OCI-LY1 (cell line): ENCODE data around the gene LSP1.

Experiments used
- H2AFZ ChIP-seq: fragments of 200-600 bp; sonication (generic), shearing (Covaris generic); 2 replicates; pipeline ENCODE4 v1.6.0; 2014; ENCODE audit warnings: antibody characterized with exemption, mild to moderate bottlenecking, low read length
- H3F3A ChIP-seq: fragments of 200-600 bp; sonication (generic), shearing (Covaris generic); 2 replicates; pipeline ENCODE4 v1.6.0; 2014; ENCODE audit warnings: mild to moderate bottlenecking, antibody characterized with exemption, low read length, moderate library complexity; ENCODE audit not compliant: insufficient read depth
- H3K27ac ChIP-seq: fragments of 200-600 bp; sonication (generic); 2 replicates; pipeline ENCODE4 v1.5.1; 2014; ENCODE audit warnings: low read length, mixed run types, mild to moderate bottlenecking, low read depth; ENCODE audit not compliant: poor library complexity, severe bottlenecking
- H3K27me3 ChIP-seq: fragments of 200-600 bp; sonication (generic); 2 replicates; pipeline ENCODE4 v1.6.0; 2014; ENCODE audit warnings: antibody characterized with exemption, mild to moderate bottlenecking, low read length, moderate library complexity; ENCODE audit not compliant: insufficient read depth
- H3K36me3 ChIP-seq: fragments of 200-600 bp; sonication (generic); 2 replicates; pipeline ENCODE4 v1.6.1; 2014; ENCODE audit warnings: mild to moderate bottlenecking, antibody characterized with exemption, low read length, moderate library complexity, mixed read lengths; ENCODE audit not compliant: insufficient read depth
- H3K4me1 ChIP-seq: fragments of 200-600 bp; sonication (generic); 2 replicates; pipeline ENCODE4 v1.5.1; 2014; ENCODE audit warnings: mild to moderate bottlenecking, low read length, moderate library complexity; ENCODE audit not compliant: insufficient read depth, severe bottlenecking
- H3K4me2 ChIP-seq: fragments of 200-600 bp; sonication (generic), shearing (Covaris generic); 2 replicates; pipeline ENCODE4 v1.6.1; 2014; ENCODE audit warnings: low read length
- H3K4me3 ChIP-seq: fragments of 200-600 bp; sonication (generic); 2 replicates; pipeline ENCODE4 v1.5.1; 2014; ENCODE audit warnings: low read length, low read depth, mild to moderate bottlenecking, mixed read lengths; ENCODE audit not compliant: poor library complexity, severe bottlenecking
- H3K79me2 ChIP-seq: fragments of 200-600 bp; shearing (Covaris generic); 2 replicates; pipeline ENCODE4 v1.6.1; 2016; ENCODE audit warnings: mixed run types, low read length, mixed read lengths; ENCODE audit not compliant: insufficient read depth
- H3K9ac ChIP-seq: fragments of 200-600 bp; sonication (generic), shearing (Covaris generic); 2 replicates; pipeline ENCODE4 v1.6.1; 2014; ENCODE audit warnings: mild to moderate bottlenecking, low read length, mixed read lengths
- H3K9me2 ChIP-seq: fragments of 200-600 bp; sonication (generic), shearing (Covaris generic); 2 replicates; pipeline ENCODE4 v1.6.1; 2014; ENCODE audit warnings: low read depth, mild to moderate bottlenecking, low read length, mixed read lengths
- H3K9me3 ChIP-seq: fragments of 200-600 bp; shearing (Covaris generic); 2 replicates; pipeline ENCODE4 v1.6.1; 2014; ENCODE audit warnings: low read length, mixed read lengths
- H4K20me1 ChIP-seq: fragments of 200-600 bp; sonication (generic), shearing (Covaris generic); 2 replicates; pipeline ENCODE4 v1.6.0; 2016; ENCODE audit warnings: mild to moderate bottlenecking, low read length; ENCODE audit not compliant: insufficient read depth
- EZH2 ChIP-seq: fragments of 200-600 bp; sonication (generic), shearing (Covaris generic); IDR thresholded peaks from 2 replicates; pipeline ENCODE4 v1.8.0; 2017; ENCODE audit warnings: borderline replicate concordance, mixed run types, mild to moderate bottlenecking, antibody characterized with exemption, low read length, moderate library complexity, mixed read lengths
- TF ChIP-seq, protein P1 (sequence below): fragments of 200-600 bp; sonication (generic), shearing (Covaris generic); IDR thresholded peaks from 2 replicates; pipeline ENCODE4 v1.5.1; 2017; ENCODE audit warnings: mild to moderate bottlenecking, antibody characterized with exemption, low read length, moderate library complexity, mixed read lengths

The LSP1 gene

DNA sequence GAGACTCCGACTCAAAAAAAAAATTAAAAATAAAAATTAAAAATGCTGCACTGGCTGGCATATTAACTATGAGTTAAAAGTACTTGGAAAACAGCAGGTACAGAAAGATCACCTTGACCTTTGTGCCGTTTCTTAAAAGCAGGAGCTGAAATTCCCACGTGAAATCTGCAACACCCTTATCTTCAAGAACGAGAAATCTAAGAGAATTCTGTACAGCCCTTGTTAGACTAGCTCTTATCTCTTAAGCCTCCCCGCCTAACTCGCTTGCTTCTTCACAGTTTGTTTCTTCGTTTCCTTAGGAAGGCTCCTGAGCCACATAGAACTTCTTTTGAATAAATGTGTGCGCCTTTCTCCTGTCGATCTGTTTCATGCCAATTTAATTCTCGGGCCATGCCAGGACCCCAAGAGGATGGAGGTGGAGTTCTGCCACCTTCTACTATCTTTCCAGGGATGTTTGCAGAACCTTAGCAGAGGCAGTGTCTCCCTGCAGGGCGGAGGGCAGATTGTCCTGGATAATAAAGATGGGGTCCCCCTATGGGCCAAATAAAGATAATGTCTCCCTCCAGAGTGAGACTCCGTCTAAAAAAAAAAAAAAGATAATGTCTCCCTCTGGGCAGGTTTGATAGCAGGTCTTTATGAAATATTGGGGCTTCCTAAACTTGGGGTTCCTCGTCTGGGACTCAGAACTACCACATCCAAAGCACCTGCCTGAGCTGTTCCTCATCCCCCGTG, 45.5 kb upstream of the LSP1 start:
- H3F3A ChIP-seq = no peaks in the 10 kb centered on the region
- no peak overlapping the region for H2AFZ ChIP-seq
- H3K27me3 ChIP-seq = no peaks in the 10 kb centered on the region; the same call in 1 of the 2 replicates
- H3K4me2 ChIP-seq = no peak overlapping the region
- H3K4me1 ChIP-seq = no peaks in the 10 kb centered on the region
- H3K9ac ChIP-seq = no peak overlapping the region
- H3K27ac ChIP-seq = no peak overlapping the region
- TF ChIP-seq, protein P1, sequence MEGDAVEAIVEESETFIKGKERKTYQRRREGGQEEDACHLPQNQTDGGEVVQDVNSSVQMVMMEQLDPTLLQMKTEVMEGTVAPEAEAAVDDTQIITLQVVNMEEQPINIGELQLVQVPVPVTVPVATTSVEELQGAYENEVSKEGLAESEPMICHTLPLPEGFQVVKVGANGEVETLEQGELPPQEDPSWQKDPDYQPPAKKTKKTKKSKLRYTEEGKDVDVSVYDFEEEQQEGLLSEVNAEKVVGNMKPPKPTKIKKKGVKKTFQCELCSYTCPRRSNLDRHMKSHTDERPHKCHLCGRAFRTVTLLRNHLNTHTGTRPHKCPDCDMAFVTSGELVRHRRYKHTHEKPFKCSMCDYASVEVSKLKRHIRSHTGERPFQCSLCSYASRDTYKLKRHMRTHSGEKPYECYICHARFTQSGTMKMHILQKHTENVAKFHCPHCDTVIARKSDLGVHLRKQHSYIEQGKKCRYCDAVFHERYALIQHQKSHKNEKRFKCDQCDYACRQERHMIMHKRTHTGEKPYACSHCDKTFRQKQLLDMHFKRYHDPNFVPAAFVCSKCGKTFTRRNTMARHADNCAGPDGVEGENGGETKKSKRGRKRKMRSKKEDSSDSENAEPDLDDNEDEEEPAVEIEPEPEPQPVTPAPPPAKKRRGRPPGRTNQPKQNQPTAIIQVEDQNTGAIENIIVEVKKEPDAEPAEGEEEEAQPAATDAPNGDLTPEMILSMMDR = no peak
- TF ChIP-seq EZH2 = no peak
- 0 out of 2 replicates have a peak, but pooled peaks cover 3% of the 10 kb centered on the region for H3K9me3 ChIP-seq
- no peaks in the 10 kb centered on the region for H3K79me2 ChIP-seq
- H3K36me3 ChIP-seq = no peaks in the 10 kb centered on the region
- H3K4me3 ChIP-seq = no peak overlapping the region
- H4K20me1 ChIP-seq = no peaks in the 10 kb centered on the region
- no peaks in the 10 kb centered on the region for H3K9me2 ChIP-seq

DNA sequence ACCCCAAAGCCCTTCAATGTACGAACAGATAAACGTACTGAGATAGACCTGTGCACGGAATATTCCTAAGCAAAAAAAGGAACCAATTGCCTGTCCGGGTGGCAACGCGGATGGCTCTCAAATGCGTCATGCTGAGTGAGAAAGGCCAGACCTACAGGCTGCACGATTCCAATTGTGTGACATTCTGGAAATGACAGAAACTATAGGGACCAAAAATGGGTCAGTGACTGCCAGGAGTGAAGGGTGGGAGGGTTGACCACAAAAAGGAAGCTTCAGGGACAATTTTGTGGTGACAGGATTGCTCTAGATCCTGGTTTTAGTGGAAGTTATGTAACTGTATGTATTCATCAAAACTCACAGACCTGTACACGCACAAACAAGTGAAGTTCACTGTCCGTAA, 42.1 kb upstream of the LSP1 start:
- H3K9me3 ChIP-seq = 0 out of 2 replicates have a peak, but pooled peaks cover 3% of the 10 kb centered on the region
- no peaks in the 10 kb centered on the region for H3F3A ChIP-seq
- H3K9me2 ChIP-seq = no peaks in the 10 kb centered on the region
- peaks cover 6% of the 10 kb centered on the region; the same call in 1 of the 2 replicates for H3K27me3 ChIP-seq
- no peaks in the 10 kb centered on the region for H3K79me2 ChIP-seq
- no peak overlapping the region for H3K4me2 ChIP-seq
- H3K36me3 ChIP-seq = no peaks in the 10 kb centered on the region
- no peaks in the 10 kb centered on the region for H4K20me1 ChIP-seq
- no peaks in the 10 kb centered on the region for H3K4me1 ChIP-seq
- H3K27ac ChIP-seq = no peak overlapping the region
- no peak for TF ChIP-seq EZH2
- TF ChIP-seq, protein P1 = no peak
- H2AFZ ChIP-seq = no peak overlapping the region
- no peak overlapping the region for H3K4me3 ChIP-seq
- H3K9ac ChIP-seq = no peak overlapping the region

DNA sequence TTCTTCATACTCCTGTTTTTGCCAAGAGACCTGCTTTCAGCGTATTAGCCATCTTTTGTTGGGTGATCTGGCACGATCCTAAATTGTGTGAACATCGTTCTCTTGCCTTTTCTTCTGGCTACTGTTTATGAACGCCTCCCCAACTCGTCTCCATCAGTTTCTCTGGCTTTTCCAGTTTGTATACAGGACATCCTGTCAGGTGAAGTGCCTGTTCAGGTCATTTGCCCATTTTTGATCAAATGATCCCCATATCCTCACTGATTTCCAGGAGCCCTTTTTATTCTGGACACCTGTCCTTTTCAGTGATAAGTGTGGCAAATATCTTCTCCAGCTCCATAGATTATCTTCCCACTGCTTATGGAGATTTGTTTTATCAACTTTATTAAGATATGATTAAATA, 40.6 kb upstream of the LSP1 start:
- H3K36me3 ChIP-seq = no peaks in the 10 kb centered on the region
- no peaks in the 10 kb centered on the region for H4K20me1 ChIP-seq
- no peaks in the 10 kb centered on the region for H3K9me2 ChIP-seq
- H3K27ac ChIP-seq = no peak overlapping the region
- no peak overlapping the region for H2AFZ ChIP-seq
- TF ChIP-seq, protein P1 = no peak
- TF ChIP-seq EZH2 = no peak
- H3K9me3 ChIP-seq = 0 out of 2 replicates have a peak, but pooled peaks cover 3% of the 10 kb centered on the region
- H3K79me2 ChIP-seq = no peaks in the 10 kb centered on the region
- H3K4me1 ChIP-seq = no peaks in the 10 kb centered on the region
- no peak overlapping the region for H3K4me3 ChIP-seq
- H3K27me3 ChIP-seq = peaks cover 6% of the 10 kb centered on the region; the same call in 1 of the 2 replicates
- no peak overlapping the region for H3K4me2 ChIP-seq
- no peaks in the 10 kb centered on the region for H3F3A ChIP-seq
- H3K9ac ChIP-seq = no peak overlapping the region
